Ovary (tissue), 9 donors: Measurements from ENCODE around the gene CCDC185. TPM values are rescaled to one million over a fixed set of nuclear protein-coding genes. Genes with fewer than 3 reads are reported as not detected.

Source experiments
- DNase-seq, 5 donors: peaks; one replicate each; pipeline ENCODE4 v3.0.0-alpha.2; 2019 to 2020
- H3K27ac ChIP-seq, 2 donors: fragments of 200-600 bp; one replicate each; pipeline versions ENCODE4 v1.5.1 to v1.8.0; 2019 to 2022
- H3K27me3 ChIP-seq: fragments of 200-600 bp; one replicate; pipeline ENCODE4 v1.8.0; 2022
- H3K36me3 ChIP-seq: fragments of 200-600 bp; sonication (generic); one replicate; pipeline ENCODE4 v1.5.1; 2019
- H3K4me1 ChIP-seq: one replicate; pipeline ENCODE4 v1.8.1; 2013; ENCODE audit warnings: mild to moderate bottlenecking, moderate library complexity; ENCODE audit not compliant: insufficient read depth
- H3K4me3 ChIP-seq: fragments of 200-600 bp; sonication (generic); one replicate; pipeline ENCODE4 v1.5.1; 2017
- H3K9me3 ChIP-seq, 2 donors: fragments of 200-600 bp in 1 of 2; sonication (generic) in 1 of 2; one replicate each; pipeline versions ENCODE4 v1.5.1 to v1.8.1; 2013 to 2019; ENCODE audit warnings: mild to moderate bottlenecking in 1 of 2, moderate library complexity in 1 of 2
- EP300 ChIP-seq: sonication (generic); formaldehyde crosslinking; IDR thresholded peaks from one replicate; pipeline ENCODE4 v1.6.1; 2017; ENCODE audit warnings: antibody characterized with exemption
- POLR2A ChIP-seq: fragments of 450-650 bp; IDR thresholded peaks from one replicate; pipeline ENCODE4 v1.6.1; 2017; ENCODE audit warnings: antibody characterized with exemption, mild to moderate bottlenecking, moderate library complexity
- WGBS, 3 donors: extraction: QIAGEN DNeasy Blood & Tissue Kit in 1 of 3; methylation state at CpG; one replicate each; pipeline versions ENCODE4 v1.1.5 to v1.1.7; 2013 to 2017; 5-methylcytosine and 5-hydroxymethylcytosine counted together
- intact Hi-C, 4 donors: fragments of 100-400 bp; cut with DNase I; formaldehyde crosslinking; loops; one replicate each; pipeline versions ENCODE4 v1.11.0 to v1.15.1; 2022 to 2023
- polyA plus RNA-seq, 2 donors: library from polyadenylated mRNA; stranded (reverse); fragments of 200-250 nt in 1 of 2; fragments of 350-450 nt in 1 of 2; fragmentation: Illumina TruSeq in 1 of 2; extraction: RNeasy Lipid Tissue Mini Kit (QIAGEN cat#74804) in 1 of 2; gene quantifications; one replicate each; pipeline ENCODE4 v1.2.3, GENCODE V29; 2013 to 2014
- total RNA-seq, 7 donors: library from RNA; depleted of rRNA in 2 of 7; stranded (reverse); fragments of >200 nt in 2 of 7; fragmentation: NEBNext Ultra II Directional in 3 of 7; extraction: Animal tissue kit (Norgen Biotek cat#: 25700) in 3 of 7; gene quantifications; one replicate each; pipeline versions ENCODE4 v1.1.0 to v1.2.4, GENCODE V29; 2016 to 2023
- TF ChIP-seq, protein P1 (sequence below), 3 donors: fragments of 450-650 bp in 2 of 3; fragments of 200-600 bp in 1 of 3; IDR thresholded peaks; one replicate each; pipeline versions ENCODE4 v1.5.1 to v1.8.0; 2016 to 2022; ENCODE audit warnings: antibody characterized with exemption in 3 of 3, mild to moderate bottlenecking in 1 of 3
- donor health status: DM: no; HTN: no; CAD: no; lungs with moderate emphysema.
- donor health status: DM: no; HTN: no; CAD: no.
- donor health status: Bipolar disorder and iron deficiency.
- donor health status: DM: yes; HTN: yes; CAD: no.
- donor health status: DM: no; HTN: no; CAD: no.
- donor health status: DM: yes; HTN: yes; CAD: no.

Gene CCDC185
- total and polyA plus RNA-seq, 9 donors = not detected

- Histone ChIP-seq H3K4me1 (no peaks in the 10 kb centered on the region), H3K27me3 (no peaks in the 10 kb centered on the region), H3K36me3 (no peaks in the 10 kb centered on the region), H3K27ac (no peak overlapping the region), H3K9me3 (no peaks in the 10 kb centered on the region), H3K4me3 (no peak overlapping the region)
- intact Hi-C loops = no loop called here
- 47 to 53% (median 47%) methylated on average over 2 of the region's 2 CpGs for WGBS, 3 donors
- DNase-seq = no peak
- TF ChIP-seq POLR2A = no peak
- TF ChIP-seq EP300 = no peak
- TF ChIP-seq, protein P1, sequence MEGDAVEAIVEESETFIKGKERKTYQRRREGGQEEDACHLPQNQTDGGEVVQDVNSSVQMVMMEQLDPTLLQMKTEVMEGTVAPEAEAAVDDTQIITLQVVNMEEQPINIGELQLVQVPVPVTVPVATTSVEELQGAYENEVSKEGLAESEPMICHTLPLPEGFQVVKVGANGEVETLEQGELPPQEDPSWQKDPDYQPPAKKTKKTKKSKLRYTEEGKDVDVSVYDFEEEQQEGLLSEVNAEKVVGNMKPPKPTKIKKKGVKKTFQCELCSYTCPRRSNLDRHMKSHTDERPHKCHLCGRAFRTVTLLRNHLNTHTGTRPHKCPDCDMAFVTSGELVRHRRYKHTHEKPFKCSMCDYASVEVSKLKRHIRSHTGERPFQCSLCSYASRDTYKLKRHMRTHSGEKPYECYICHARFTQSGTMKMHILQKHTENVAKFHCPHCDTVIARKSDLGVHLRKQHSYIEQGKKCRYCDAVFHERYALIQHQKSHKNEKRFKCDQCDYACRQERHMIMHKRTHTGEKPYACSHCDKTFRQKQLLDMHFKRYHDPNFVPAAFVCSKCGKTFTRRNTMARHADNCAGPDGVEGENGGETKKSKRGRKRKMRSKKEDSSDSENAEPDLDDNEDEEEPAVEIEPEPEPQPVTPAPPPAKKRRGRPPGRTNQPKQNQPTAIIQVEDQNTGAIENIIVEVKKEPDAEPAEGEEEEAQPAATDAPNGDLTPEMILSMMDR (IDR thresholded peaks at IDR 0.05) = no peak
Observed at GRCh38 chr1:223413216-223413615, 20.0 kb downstream of the CCDC185 start.

DNA sequence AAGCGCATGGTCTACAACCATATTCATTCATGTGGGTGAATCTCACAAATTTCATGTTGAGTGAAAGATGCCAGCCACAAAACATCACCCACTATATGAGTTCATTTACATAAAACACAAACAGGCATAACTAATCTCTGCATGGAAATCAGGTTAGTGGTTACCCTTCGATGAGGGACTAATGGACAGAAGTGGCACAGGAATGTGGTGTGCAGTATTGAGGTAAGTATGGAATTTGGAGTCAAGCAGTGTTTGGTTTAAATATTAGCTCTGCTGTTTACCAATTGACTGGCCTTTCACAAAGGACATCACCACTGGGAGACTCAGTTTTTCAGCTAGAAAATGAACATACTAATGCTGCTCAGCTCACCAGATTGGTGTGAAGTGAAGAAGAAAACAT lies 24.2 kb downstream of the CCDC185 start:
- no peaks in the 10 kb centered on the region for H3K27me3 ChIP-seq
- H3K4me3 ChIP-seq = no peak overlapping the region
- TF ChIP-seq EP300 = no peak
- no peak for TF ChIP-seq POLR2A
- TF ChIP-seq, protein P1 (IDR thresholded peaks at IDR 0.05) = no peak
- no peak overlapping the region for H3K27ac ChIP-seq
- intact Hi-C loops = no loop called here
- 49 to 50% (median 49%) methylated on average over 2 of the region's 2 CpGs for WGBS, 3 donors
- no peaks in the 10 kb centered on the region for H3K9me3 ChIP-seq
- peaks cover 5% of the 10 kb centered on the region for H3K4me1 ChIP-seq
- H3K36me3 ChIP-seq = no peaks in the 10 kb centered on the region
- no peak for DNase-seq

DNA sequence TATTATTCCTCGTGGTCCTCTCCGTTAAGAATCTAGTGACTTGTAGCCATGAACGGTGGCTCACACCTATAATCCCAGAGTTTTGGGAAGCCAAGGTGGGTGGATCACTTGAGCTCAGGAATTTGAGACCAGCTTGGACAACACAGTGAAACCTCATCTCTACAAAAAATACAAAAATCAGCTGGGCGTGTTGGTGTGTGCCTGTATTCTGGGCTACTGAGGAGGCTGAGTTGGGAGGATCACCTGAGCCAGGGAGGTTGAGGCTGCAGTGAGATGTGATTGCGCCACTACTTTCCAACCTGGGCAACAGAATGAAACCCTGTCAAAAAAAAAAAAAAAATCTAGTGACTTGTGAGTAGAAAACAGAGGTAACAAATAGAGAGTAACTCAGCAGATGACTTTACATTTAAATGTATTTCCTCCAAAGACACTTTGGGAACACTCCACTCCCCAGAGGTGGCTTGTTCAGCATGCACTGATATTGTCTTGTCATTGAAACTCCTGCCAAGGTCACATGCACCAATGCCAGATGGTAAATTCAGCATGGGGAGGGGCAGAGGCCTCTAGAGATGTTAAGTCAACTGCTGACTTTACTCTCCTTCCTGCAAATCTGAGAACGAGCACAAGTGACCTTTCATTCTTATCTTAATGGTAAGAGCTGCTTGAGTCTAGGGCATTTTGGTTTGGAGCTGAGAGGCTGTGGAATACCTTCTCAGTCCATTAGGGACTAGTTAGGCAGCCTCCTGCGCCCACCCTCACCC lies 24.9 kb downstream of the CCDC185 start:
- Histone ChIP-seq H3K4me1 (peaks cover 5% of the 10 kb centered on the region), H3K36me3 (no peaks in the 10 kb centered on the region), H3K27ac (no peak overlapping the region), H3K27me3 (no peaks in the 10 kb centered on the region), H3K9me3 (no peaks in the 10 kb centered on the region), H3K4me3 (no peak overlapping the region)
- no peak for DNase-seq
- intact Hi-C loops = no loop called here
- TF ChIP-seq EP300 (no peak), POLR2A (no peak)
- TF ChIP-seq, protein P1 (IDR thresholded peaks at IDR 0.05) = no peak
- 50 to 69% (median 56%) methylated on average over 7 of the region's 7 CpGs for WGBS, 3 donors

DNA sequence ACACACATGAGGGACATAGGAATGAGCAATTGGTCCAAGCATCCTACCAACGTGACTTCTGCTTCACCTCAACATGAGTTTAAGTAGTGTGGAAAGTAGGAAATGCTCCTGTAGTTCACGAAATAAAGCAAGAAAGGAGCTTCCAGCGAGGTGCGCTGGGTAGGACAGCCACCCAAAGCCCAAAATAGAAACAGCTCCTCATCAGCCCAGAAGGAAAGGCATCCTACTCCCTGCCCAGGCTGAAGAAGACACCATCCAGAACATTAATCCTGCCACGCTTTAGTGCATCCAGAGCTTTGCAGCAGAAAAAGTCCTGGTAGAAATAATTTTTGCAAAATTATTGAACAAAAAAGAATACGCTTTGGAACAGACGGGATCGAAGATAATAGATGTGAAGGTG lies 25.9 kb downstream of the CCDC185 start:
- no peaks in the 10 kb centered on the region for H3K9me3 ChIP-seq
- H3K27ac ChIP-seq = no peak overlapping the region
- TF ChIP-seq EP300 (no peak), POLR2A (no peak)
- TF ChIP-seq, protein P1 (IDR thresholded peaks at IDR 0.05) = no peak
- DNase-seq = no peak
- H3K36me3 ChIP-seq = no peaks in the 10 kb centered on the region
- no peak overlapping the region for H3K4me3 ChIP-seq
- peaks cover 5% of the 10 kb centered on the region for H3K4me1 ChIP-seq
- H3K27me3 ChIP-seq = no peaks in the 10 kb centered on the region
- WGBS, 3 donors = 88 to 90% (median 89%) methylated on average over 8 of the region's 8 CpGs
- intact Hi-C loops = no loop called here
